ENCODE data around the gene CAMTA1. TPM values are rescaled to one million over a fixed set of nuclear protein-coding genes. Genes with fewer than 3 reads are reported as not detected.

CAMTA1 gene
- total RNA-seq, 1 experiment from 2014 or later = 69.5 TPM

- no peak for TF ChIP-seq ATF3 (IDR thresholded peaks at IDR 0.05)
These were observed 344.9 kb downstream of the CAMTA1 start (continued) for GRCh38 chr1:7130127-7130526.

DNA sequence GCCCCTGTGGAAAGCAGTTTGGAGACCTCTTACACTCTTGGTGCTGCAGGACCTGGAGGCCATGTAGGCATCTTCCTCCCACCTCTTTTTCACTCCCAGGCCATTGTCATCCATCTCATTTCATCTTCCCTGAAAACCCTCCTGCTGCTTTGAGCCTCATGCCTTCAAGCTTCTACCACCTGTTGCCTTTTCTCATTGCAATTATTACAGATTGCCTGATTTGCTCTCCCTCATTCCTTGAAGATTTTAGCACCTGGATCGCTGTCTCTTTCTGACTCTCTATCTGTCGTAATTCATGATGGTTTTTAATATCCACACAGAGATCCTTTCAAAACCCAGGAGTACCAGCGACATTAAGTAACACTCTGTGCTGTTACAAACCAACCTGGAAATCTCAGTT is 350.2 kb downstream of the CAMTA1 start:
- H3K79me2 ChIP-seq (ENCODE audit: insufficient read depth, low read length) = no peaks in the 10 kb centered on the region
- ChIA-PET RAD21 (ENCODE audit: low non-redundant PET in 1 of 2, low total read pairs in 2 of 2, uncharacterized antibody in 2 of 2, unreplicated experiment in 2 of 2) (no interaction called here), CTCF (no interaction called here), POLR2A (no interaction called here)
- BruUV-seq (replicated peaks) = no TSS peak
- no peak overlapping the region for H3K4me2 ChIP-seq (ENCODE audit: low read length)
- no peaks in the 10 kb centered on the region for H3K9me3 ChIP-seq (ENCODE audit: control insufficient read depth in 1 of 2, insufficient read depth in 1 of 2, low read depth in 1 of 2, low read length in 2 of 2)
- no peaks in the 10 kb centered on the region for H3K36me3 ChIP-seq (ENCODE audit: control insufficient read depth in 1 of 2, insufficient read depth in 2 of 2, low read length in 2 of 2)
- ATAC-seq (no peak), DNase-seq (ENCODE audit: low read depth, low spot score) (no peak)
- no peak for TF ChIP-seq POLR2A (IDR thresholded peaks at IDR 0.05; ENCODE audit: borderline replicate concordance, extremely low read depth, insufficient read depth, insufficient read length)
- no peak for TF ChIP-seq FOSL1 (IDR thresholded peaks at IDR 0.05; ENCODE audit: low read depth)
- TF ChIP-seq, protein P1, sequence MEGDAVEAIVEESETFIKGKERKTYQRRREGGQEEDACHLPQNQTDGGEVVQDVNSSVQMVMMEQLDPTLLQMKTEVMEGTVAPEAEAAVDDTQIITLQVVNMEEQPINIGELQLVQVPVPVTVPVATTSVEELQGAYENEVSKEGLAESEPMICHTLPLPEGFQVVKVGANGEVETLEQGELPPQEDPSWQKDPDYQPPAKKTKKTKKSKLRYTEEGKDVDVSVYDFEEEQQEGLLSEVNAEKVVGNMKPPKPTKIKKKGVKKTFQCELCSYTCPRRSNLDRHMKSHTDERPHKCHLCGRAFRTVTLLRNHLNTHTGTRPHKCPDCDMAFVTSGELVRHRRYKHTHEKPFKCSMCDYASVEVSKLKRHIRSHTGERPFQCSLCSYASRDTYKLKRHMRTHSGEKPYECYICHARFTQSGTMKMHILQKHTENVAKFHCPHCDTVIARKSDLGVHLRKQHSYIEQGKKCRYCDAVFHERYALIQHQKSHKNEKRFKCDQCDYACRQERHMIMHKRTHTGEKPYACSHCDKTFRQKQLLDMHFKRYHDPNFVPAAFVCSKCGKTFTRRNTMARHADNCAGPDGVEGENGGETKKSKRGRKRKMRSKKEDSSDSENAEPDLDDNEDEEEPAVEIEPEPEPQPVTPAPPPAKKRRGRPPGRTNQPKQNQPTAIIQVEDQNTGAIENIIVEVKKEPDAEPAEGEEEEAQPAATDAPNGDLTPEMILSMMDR (IDR thresholded peaks at IDR 0.05 in 2 of 3, conservative IDR thresholded peaks at IDR 0.05 in 1 of 3; ENCODE audit: borderline replicate concordance in 1 of 3, insufficient read depth in 1 of 3, low read depth in 2 of 3, low read length in 2 of 3) = no peak
- peaks cover 4% of the 10 kb centered on the region; the same call in 1 of the 2 replicates for H3K27me3 ChIP-seq (ENCODE audit: insufficient read depth, low read length)
- H3K9me2 ChIP-seq (ENCODE audit: insufficient read depth) = no peaks in the 10 kb centered on the region
- H3K4me3 ChIP-seq (replicated peaks in 1 of 2; ENCODE audit: low read depth in 1 of 2, low read length in 2 of 2) = no peak overlapping the region
- H2AFZ ChIP-seq (ENCODE audit: low read depth, low read length, poor library complexity, severe bottlenecking) = no peak overlapping the region
- H3K27ac ChIP-seq (ENCODE audit: low read depth, low read length) = no peak overlapping the region
- intact Hi-C loops (cut with micrococcal nuclease) = no loop called here
- H3K9ac ChIP-seq (ENCODE audit: low read length) = no peak overlapping the region
- H3K4me1 ChIP-seq (ENCODE audit: control insufficient read depth in 1 of 2, insufficient read depth in 2 of 2, low read length in 2 of 2) = no peaks in the 10 kb centered on the region
- no peaks in the 10 kb centered on the region for H4K20me1 ChIP-seq (ENCODE audit: insufficient read depth)

Measured in HCT116 (cell line).